Raji (cell line): ENCODE data around the gene MAPK9.

ENCODE experiments used
- POLR2A ChIP-seq: IDR thresholded peaks from 2 replicates; pipeline ENCODE4 v1.6.1; 2011; ENCODE audit warnings: low read depth, low read length, control low read depth; ENCODE audit not compliant: insufficient read depth

MAPK9 gene

DNA sequence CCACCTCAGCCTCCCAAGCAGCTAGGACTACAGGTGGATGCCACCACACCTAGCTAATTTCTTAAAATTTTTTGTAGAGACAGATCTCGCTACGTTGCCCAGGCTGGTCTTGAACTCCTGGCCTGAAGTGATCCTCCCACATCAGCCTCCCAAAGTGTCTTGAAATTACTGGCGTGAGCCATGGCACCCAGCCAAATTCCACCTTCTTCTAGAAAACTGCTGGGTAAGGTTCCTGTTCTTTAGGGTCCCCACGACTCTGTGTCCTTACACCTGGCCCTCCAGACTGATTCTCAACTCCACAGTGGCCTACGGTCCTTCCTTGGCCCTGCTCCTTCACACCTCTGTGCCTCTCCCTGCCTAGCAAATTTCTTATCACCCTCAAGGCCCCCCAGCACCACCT, 1.9 kb downstream of the MAPK9 start:
- no peak for TF ChIP-seq POLR2A

DNA sequence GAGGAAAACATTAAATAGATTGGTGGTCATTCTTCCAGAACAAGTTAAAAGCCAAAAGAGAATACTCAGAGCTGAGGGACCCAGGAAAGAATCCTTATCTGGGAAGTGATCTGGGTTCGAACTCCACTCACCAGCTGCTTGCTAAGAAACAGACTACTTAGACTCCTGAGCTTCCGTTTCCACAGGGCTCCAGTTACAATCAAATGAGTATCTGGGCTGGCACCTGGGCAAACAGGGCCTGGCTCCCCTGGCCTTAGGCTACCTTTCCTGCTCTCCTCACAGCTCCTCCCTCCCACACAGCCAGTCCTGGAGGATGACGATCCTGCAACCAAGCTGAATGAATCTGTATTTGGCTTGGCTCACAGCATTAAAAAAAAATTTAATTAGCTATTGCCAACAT, 2.5 kb downstream of the MAPK9 start:
- no peak for TF ChIP-seq POLR2A

DNA sequence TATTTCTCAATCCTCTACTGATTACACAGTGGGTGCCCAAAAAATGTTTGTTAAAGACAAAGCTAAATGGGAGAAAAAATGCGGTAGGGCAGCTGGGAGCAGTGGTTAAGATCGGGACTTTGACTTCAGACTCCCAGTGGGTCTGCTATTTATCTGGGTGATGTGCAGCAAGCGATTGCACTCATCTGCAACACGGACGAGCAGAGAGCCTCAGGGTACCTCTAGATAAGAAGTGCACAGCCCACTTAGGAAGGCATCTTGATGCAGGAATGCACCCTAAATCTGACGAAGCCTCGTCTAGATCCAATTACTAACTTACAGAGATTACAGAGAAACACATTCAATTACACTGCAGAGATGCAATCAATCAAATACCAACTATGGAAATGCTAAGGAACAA, 4.0 kb downstream of the MAPK9 start:
- no peak for TF ChIP-seq POLR2A

DNA sequence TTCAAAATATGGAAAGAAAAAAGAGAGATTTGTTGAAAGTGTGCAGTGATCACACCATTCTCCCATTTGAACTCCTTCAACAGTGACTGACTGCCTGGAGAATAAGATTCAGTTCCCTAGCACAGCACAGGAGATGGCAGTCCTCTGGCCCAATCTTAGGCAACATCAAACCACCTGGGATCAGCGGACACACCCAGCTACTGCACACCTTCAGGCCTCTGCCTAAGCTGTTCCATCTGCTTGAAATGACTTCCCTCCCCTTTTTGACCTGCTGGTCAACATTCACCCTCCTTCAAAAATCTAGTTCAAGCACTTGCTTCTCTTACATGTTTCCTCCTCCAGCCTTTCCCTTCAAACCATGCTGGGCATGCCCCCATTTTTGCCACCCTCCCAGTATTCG, 4.5 kb downstream of the MAPK9 start:
- no peak for TF ChIP-seq POLR2A

DNA sequence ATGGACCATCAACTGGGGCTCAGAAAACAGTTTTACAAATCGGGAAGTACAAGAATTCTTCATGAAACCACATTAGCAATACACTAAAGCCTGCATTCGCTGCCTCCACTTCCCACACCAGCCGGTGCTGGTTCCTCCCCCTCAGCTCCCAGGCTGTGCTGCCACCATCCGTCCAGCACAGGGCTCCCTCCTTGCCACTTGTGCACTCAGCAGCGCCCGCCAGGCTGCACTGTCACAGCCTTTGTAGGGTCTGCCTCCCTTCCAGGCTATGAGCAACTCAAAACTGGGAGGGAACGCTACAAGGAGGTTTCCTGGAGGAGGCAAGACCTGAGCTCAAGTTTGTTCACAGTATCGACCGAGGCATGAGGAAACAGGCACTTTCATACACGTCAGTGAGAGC, 7.7 kb downstream of the MAPK9 start:
- TF ChIP-seq POLR2A = no peak

DNA sequence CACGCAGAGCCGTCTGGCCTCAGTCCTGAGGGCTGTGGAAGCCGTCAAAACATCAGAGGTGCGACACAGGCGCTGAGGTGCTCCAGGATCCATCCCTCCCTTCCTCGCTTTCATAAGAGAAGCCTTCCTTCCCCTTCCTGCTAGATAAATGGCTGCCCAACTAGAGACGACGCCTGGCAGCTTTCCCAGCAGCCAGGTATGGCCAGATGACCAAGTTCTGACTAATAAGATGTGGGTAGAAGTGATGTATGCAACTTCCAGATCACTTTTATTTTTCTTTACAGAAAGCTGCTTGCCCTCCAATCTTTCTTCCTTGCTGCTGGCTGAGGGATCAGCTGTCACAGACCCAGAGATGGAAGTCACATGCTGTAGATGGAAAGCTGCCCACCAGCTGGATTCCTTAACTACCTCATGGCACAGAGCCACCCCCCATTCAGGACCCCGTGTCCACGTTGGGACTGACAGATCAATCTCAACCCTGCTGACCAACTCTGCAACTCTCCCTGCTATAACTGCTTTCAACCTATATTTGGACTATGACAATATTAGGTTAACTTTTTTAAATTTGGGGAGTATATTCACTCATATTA, 8.8 kb downstream of the MAPK9 start:
- no peak for TF ChIP-seq POLR2A

DNA sequence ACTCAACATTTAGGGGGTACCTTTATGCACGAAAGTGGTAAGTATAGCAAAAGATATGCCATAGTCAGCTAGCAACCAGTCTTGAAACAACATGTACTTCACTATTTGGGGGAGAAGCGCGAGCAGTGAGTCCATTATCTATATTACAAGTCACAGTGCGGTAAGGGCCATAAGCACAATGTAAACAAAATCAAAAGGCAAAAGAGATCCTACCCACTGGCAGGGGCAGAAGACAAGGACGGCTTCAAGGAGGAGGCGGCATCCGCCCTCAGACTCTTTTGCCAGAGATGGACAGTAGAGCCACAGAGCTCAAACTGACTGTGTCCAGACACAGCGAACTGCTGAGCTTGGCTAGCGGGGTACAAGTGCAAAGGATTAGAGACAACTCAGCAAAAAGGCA, 9.6 kb downstream of the MAPK9 start:
- no peak for TF ChIP-seq POLR2A

DNA sequence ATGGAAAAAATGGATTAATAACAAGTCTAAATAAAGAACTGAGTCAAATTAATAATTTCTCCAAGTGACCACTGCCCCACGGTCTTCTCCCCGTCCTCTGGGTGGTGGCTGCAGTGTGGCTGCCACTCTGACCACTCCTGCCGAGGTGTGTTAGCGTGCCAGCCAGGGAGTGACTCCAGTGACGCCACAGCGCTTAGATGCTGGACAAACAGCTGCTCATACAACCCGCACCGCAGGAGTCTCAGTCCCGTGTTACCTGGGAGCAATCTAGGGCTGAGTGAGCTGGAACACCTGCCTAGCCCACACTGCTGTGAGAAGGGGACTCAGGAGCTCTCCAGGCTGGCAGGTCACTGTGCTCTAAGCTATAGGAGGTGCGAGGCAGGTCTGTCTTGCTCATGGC, 10.2 kb downstream of the MAPK9 start:
- TF ChIP-seq POLR2A = no peak

DNA sequence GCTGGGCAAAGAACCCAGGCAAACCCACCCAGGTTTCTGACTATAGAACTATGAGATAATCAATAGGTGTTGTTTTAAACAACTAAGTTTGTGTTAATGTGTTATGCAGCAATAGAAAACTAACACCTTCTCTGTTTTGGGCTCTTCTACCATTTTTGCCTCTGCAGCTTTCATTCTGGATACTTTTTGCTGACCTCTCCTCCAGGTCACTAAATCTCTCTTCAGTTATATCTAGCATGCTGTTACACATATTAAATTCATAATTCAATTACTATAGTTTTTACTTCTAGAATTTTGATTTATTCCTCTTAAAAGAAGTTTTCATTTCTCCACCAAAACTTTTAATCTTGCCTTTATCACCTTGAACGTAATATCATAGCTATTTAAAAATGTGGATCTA, 17.2 kb downstream of the MAPK9 start:
- TF ChIP-seq POLR2A = no peak

DNA sequence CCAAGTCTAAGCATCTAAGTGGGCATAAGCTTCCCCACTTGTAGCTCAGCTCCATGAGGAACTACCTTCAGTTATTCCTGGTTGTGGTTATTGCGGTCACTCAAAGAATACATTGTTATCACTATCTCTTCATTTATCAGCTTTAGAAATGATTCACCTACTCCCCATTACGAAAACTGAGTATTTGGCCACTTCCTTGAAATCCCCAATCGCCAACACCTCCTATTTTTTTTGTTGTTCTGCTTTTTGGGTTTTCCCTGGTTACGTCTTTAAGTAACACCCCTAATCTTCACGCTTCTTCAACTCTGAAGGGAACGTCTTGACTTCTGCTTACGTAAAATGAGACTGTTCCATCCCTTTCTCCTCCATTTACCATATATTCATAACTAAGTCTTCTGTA, 20.7 kb downstream of the MAPK9 start:
- TF ChIP-seq POLR2A = no peak

DNA sequence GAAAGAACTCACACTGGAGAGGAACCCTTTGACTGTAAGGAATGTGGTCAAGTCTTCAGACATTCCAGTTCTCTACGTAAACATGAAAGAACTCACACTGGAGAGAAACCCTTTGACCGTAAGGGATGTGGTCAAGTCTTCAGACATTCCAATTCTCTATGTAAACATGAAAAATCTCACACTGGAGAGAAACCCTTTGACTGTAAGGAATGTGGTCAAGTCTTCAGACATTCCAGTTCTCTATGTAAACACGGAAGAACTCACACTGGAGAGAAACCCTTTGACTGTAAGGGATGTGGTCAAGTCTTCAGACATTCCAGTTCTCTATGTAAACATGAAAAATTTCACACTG, 32.6 kb downstream of the MAPK9 start:
- no peak for TF ChIP-seq POLR2A

DNA sequence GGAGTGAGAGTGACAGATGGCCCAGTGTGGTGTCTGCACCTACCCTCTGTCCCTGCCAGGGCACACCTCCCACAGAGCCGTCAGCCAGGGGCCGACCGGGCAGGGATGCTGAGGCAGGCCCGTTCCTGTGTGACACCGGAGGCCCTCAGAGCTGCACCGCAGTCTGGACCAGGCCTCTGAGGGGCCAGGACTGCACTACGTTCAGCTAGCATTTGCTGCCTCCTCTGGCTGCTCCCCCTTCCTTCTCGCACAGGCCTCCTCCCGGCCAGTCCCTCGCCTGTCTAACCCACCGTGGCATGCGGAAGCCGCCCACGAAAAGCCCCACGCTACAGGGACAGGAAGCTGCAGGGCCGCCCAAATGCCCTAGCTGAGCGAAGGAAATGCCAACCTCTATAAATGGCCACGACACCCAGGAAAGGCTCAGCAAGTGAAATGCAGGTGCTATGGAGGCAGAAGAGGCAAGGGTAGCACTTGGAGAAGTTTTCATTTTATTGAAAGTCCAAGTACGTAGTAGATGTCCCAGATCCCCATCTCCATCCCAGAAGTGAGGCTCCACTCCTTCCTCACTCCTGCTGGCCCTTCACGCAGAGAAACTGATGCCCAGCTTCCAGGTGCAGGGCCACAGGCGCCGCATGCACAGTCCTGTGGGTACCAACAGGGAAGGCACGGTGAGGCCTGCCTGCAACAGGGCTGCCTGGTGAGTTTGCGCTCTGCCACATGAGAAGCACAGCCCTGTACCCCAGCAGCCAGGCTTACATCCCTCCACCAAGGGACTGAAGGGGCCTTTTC, 38.7 kb downstream of the MAPK9 start:
- TF ChIP-seq POLR2A = no peak

DNA sequence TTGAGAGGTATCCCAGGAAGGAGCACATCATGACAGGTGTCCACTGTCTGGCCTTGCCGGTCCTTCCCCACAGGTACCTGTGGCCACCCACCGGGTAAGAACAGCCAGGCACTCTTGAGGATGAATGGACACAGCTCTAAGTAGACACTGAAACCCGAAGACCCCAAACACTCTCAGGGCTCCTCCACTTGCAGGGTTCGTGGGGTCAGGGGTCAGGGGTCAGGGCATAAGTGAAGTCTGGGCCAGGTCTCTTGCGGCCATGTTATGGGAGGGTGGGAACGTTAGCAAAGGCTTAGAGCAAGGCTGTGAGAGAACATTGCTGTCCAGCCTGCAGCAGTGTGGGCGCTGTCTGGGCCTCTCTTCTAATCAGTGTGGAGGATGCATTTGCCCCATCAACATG, 40.0 kb downstream of the MAPK9 start:
- TF ChIP-seq POLR2A = no peak

DNA sequence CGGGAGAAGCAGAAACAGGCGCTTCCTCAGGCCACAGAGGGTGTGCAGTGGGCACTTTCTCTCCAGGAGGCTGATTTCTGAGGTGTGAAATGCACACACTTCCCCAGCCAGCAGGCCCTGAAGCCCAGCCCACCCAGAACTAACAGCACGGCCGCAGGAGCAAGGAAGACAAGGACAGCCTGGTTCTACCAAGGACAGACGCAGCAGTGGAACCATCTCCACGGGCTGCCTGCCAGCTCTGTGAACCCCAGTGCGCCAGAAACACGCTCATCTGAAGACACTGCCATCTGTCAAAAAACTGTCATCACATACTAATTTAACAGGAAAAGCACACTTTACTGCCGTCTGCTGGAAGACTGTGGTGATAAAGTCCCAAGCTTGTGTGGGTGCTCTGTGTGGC, 40.7 kb downstream of the MAPK9 start:
- no peak for TF ChIP-seq POLR2A

DNA sequence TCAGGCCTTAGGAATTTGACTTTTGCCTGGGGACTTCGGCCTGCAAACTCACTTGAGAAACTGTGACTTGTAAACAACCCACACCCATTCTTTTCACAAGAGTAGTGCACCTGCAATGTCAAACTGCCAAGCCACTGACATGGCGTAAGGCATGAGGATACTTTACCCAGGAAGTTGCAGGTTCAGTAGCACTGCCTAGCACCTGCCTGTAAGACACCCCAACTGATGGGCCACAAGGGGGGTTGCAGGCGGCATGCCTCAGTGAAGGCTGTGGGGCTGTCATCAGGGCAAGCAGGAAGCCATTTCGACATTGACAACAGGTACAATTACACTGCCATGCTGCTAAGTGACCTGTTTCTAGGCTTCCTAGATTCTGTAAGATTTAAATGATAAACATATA, 41.6 kb downstream of the MAPK9 start:
- TF ChIP-seq POLR2A = no peak

DNA sequence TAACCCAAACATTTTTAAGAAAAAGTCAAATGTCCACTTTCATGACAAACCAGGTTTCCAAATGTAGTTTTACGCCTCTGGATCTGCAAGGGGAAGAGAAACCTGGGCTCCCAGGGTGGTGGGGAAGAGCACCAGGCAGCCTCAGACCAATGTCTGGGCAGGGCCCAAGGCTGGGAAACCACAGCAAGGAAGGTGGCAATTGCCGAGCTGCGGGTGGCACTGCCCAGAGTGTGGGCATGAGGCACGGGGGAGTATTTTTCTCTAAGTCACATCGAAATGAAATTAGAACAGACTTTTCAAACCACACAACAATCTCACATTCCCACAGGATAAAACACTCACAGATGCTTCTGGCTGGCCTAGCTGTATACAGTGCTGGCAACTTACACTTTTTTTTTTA, 50.3 kb downstream of the MAPK9 start:
- TF ChIP-seq POLR2A = no peak

DNA sequence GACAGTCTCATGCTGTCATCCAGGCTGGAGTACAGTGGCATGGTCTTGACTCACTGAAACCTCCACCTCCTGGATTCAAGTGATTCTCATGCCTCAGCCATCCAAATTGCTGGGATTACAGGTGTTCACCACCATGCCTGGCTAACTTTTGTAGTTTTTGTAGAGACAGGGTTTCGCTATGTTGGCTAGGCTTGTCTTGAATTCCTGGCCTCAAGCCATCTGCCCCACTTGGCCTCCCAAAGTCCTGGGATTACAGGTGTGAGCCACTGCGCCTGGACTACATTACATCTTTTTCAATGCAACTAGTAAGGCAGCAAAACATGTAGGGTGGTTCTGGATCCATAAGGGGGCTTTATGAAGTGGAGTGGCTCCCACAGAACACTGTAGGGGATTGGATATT, 53.3 kb downstream of the MAPK9 start:
- no peak for TF ChIP-seq POLR2A
